ENCODE measurements around the gene SLC12A8. TPM values are rescaled to one million over a fixed set of nuclear protein-coding genes. Genes with fewer than 3 reads are reported as not detected.

The SLC12A8 gene
- total RNA-seq, 2 experiments from 2014 or later, result 0.36 to 0.38 TPM

DNA sequence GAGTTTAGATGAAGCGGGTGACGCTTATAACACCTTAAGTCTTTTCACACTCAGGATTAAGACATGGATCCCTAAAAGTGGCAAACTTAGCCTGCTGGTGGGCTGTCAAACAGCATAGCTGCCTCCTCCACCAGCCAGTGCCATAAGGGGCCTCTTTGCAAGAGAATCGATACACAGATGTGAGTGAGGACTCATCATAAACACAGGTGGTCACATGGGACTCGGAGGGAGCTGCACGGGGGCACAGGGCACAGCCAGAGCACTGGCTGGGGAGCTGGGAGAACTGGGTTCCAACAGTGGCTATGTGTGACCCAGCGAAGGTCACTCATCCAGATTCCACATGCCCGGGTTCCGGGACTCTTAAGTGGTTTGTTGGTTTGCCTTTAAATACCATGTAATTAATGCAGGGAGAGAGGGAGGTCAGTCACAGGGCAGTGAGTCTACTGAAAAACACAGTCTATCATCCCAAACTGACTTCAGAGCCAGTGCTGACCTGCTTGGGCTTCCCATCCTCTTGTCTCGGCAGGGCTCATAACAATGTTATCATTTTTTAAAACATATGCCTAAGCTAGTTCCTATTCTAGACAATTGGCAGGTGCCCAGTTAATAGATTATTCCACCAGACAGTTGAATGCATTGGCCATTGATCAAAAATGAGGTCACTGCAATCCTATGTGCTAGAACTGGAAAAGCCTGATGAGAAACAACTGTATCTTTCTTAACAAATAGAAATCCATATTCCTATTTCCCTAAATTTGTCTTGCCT is 51.8 kb downstream of the SLC12A8 start:
- Histone ChIP-seq H3K4me1 (ENCODE audit: insufficient read depth, low read length) (no peaks in the 10 kb centered on the region), H3K36me3 (ENCODE audit: insufficient read depth, low read length) (no peaks in the 10 kb centered on the region), H3K27ac (ENCODE audit: low read depth in 1 of 2, low read length in 2 of 2) (no peak overlapping the region), H3K9me3 (ENCODE audit: control insufficient read depth in 1 of 2, insufficient read depth in 1 of 2, low read length in 2 of 2) (no peaks in the 10 kb centered on the region), H3K4me3 (ENCODE audit: low read length) (no peak overlapping the region), H3K27me3 (ENCODE audit: control insufficient read depth in 1 of 2, insufficient read depth in 2 of 2, low read length in 2 of 2) (no peaks in the 10 kb centered on the region)
- TF ChIP-seq, protein P1, sequence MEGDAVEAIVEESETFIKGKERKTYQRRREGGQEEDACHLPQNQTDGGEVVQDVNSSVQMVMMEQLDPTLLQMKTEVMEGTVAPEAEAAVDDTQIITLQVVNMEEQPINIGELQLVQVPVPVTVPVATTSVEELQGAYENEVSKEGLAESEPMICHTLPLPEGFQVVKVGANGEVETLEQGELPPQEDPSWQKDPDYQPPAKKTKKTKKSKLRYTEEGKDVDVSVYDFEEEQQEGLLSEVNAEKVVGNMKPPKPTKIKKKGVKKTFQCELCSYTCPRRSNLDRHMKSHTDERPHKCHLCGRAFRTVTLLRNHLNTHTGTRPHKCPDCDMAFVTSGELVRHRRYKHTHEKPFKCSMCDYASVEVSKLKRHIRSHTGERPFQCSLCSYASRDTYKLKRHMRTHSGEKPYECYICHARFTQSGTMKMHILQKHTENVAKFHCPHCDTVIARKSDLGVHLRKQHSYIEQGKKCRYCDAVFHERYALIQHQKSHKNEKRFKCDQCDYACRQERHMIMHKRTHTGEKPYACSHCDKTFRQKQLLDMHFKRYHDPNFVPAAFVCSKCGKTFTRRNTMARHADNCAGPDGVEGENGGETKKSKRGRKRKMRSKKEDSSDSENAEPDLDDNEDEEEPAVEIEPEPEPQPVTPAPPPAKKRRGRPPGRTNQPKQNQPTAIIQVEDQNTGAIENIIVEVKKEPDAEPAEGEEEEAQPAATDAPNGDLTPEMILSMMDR (IDR thresholded peaks at IDR 0.05), result no peak
- Mint-ChIP-seq H3K36me3 (ENCODE audit: low read depth) (no peaks in the 10 kb centered on the region), H3K4me3 (no peak overlapping the region), H3K4me1 (ENCODE audit: low read depth) (no peaks in the 10 kb centered on the region), H3K27ac (no peak overlapping the region), H3K9me3 (no peaks in the 10 kb centered on the region), H3K27me3 (no peaks in the 10 kb centered on the region)
- intact Hi-C loops (cut with DNase I, micrococcal nuclease), result no loop called here
- ATAC-seq (ENCODE audit: poor library complexity) (no peak), DNase-seq (no peak)
- ChIA-PET POLR2A (no interaction called here), CTCF (no interaction called here)

DNA sequence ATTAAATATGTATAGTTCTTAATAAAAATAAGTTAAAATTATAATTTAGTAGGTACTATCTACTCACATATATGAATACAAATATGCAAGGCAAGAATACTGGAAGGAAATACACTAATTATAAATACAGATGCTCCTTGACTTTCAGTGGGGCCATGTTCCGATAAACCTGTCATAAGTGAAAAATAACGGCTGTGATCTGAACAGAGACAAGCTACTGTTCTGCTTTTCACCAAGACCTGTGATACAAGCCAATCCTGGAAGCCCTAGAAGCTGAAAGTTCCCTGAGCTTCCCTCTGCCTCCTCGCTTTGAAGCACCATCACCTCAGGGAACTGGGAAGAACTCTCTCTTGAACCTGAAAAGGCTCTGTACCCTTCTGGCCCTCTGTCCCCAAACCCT is 55.4 kb downstream of the SLC12A8 start:
- no peaks in the 10 kb centered on the region for H3K36me3 Mint-ChIP-seq (ENCODE audit: low read depth)
- DNase-seq (no peak), ATAC-seq (ENCODE audit: poor library complexity) (no peak)
- H3K27ac Mint-ChIP-seq, result no peak overlapping the region
- intact Hi-C loops (cut with DNase I, micrococcal nuclease), result loop anchor here in 1 of 2 experiments (10.0 kb wide), 1 partner anchor 218 kb away; the partner anchor contains the start of gene ZNF148
- no peaks in the 10 kb centered on the region for H3K27me3 Mint-ChIP-seq
- CTCF ChIA-PET, result interaction anchor here (0.7 kb wide), 1 partner anchor 12 kb away, joined by 3 read pairs; no protein-coding TSS in a partner anchor
- Histone ChIP-seq H3K4me3 (ENCODE audit: low read length) (no peak overlapping the region), H3K4me1 (ENCODE audit: insufficient read depth, low read length) (peaks cover 8% of the 10 kb centered on the region), H3K36me3 (ENCODE audit: insufficient read depth, low read length) (no peaks in the 10 kb centered on the region), H3K27me3 (ENCODE audit: control insufficient read depth in 1 of 2, insufficient read depth in 2 of 2, low read length in 2 of 2) (no peaks in the 10 kb centered on the region), H3K27ac (ENCODE audit: low read depth in 1 of 2, low read length in 2 of 2) (no peak overlapping the region), H3K9me3 (ENCODE audit: control insufficient read depth in 1 of 2, insufficient read depth in 1 of 2, low read length in 2 of 2) (no peaks in the 10 kb centered on the region)
- peaks cover 8% of the 10 kb centered on the region for H3K4me1 Mint-ChIP-seq (ENCODE audit: low read depth)
- no peak overlapping the region for H3K4me3 Mint-ChIP-seq
- no peaks in the 10 kb centered on the region for H3K9me3 Mint-ChIP-seq
- POLR2A ChIA-PET, result no interaction called here
- TF ChIP-seq, protein P1 (IDR thresholded peaks at IDR 0.05), result no peak

DNA sequence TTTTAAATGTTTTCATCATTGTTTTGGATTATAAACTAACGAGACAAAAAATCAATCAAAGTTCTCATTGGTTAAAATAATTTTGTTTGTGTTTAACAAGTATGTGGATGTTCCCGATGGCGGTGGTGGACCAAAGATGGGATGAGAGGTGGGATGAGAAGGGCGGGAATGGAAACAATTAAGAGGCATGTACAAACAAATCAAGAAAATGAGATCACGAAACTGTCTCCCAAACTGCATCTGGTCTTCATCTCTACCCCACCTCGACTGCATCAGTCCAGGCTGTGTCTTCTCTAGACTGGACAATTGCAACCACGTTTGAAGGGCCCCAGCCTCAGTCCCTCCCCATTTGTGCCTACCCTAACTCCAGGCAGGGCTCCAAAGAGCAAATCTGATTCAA is 56.1 kb downstream of the SLC12A8 start:
- no peaks in the 10 kb centered on the region for H3K9me3 ChIP-seq (ENCODE audit: control insufficient read depth in 1 of 2, insufficient read depth in 1 of 2, low read length in 2 of 2)
- CTCF ChIA-PET, result interaction anchor here (0.7 kb wide), 1 partner anchor 13 kb away, joined by 3 read pairs; no protein-coding TSS in a partner anchor

More for the DNA sequence above, 56.1 kb downstream of the SLC12A8 start:
- Histone ChIP-seq H3K36me3 (ENCODE audit: insufficient read depth, low read length) (no peaks in the 10 kb centered on the region), H3K4me3 (ENCODE audit: low read length) (no peak overlapping the region), H3K27ac (ENCODE audit: low read depth in 1 of 2, low read length in 2 of 2) (no peak overlapping the region), H3K4me1 (ENCODE audit: insufficient read depth, low read length) (peaks cover 8% of the 10 kb centered on the region), H3K27me3 (ENCODE audit: control insufficient read depth in 1 of 2, insufficient read depth in 2 of 2, low read length in 2 of 2) (no peaks in the 10 kb centered on the region)
- peaks cover 8% of the 10 kb centered on the region for H3K4me1 Mint-ChIP-seq (ENCODE audit: low read depth)
- POLR2A ChIA-PET, result no interaction called here
- H3K4me3 Mint-ChIP-seq, result no peak overlapping the region
- no peaks in the 10 kb centered on the region for H3K27me3 Mint-ChIP-seq
- no peaks in the 10 kb centered on the region for H3K9me3 Mint-ChIP-seq
- no peak for ATAC-seq (ENCODE audit: poor library complexity)
- H3K27ac Mint-ChIP-seq, result no peak overlapping the region
- no peaks in the 10 kb centered on the region for H3K36me3 Mint-ChIP-seq (ENCODE audit: low read depth)
- no peak for DNase-seq
- TF ChIP-seq, protein P1 (IDR thresholded peaks at IDR 0.05), result no peak
- intact Hi-C loops (cut with DNase I, micrococcal nuclease), result loop anchor here in 1 of 2 experiments (10.0 kb wide), 1 partner anchor 218 kb away; the partner anchor contains the start of gene ZNF148

Data from CD4-positive, alpha-beta T cell (primary cell).